ENCODE data around the gene CDH4.

CDH4 gene

GRCh38 chr20:61948586-61949362 is 696.7 kb downstream of the CDH4 start:
- DNase-seq (ENCODE audit: low spot score): no peak

DNA sequence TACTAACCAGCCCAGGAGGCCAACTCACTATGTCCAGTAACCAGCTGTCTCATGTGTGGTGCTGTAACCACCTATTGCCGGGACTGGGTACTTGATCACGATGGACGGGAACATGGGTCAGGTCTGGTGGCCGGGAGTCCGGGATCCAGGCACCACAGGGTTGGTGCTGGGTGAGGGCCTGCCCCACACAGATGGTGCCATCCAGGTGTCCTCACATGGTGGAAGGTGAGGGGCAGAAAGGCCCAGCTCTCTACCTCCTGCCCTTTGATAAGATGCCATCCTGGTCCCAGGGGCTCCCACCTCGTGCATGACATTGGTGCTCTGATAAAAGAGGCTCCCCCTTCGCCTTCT is 697.3 kb downstream of the CDH4 start:
- DNase-seq (ENCODE audit: low spot score): no peak

GRCh38 chr20:61949714-61950640 is 697.9 kb downstream of the CDH4 start:
- no peak for DNase-seq (ENCODE audit: low spot score)

DNA sequence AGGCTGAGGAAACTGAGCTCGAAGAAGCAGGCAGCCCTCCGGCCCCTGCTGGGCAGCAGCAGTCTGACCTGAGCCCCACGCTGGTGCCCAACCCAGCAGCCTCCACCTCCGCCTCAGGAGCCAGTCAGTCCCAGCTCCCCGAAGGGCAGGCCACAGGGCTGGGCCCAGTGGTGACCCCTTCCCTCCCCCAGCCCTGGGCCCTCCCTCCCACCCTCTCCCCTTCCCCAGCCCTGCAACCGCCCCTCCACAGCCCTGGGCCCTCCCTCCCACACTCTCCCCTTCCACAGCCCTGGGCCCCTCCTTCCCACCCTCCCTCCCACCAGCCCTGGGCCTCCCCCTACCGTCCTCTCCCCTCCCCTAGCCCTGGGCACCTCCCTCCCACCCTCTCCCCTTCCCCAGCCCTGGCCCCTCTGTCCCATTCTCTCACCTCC is 698.6 kb downstream of the CDH4 start:
- DNase-seq (ENCODE audit: low spot score): no peak

DNA sequence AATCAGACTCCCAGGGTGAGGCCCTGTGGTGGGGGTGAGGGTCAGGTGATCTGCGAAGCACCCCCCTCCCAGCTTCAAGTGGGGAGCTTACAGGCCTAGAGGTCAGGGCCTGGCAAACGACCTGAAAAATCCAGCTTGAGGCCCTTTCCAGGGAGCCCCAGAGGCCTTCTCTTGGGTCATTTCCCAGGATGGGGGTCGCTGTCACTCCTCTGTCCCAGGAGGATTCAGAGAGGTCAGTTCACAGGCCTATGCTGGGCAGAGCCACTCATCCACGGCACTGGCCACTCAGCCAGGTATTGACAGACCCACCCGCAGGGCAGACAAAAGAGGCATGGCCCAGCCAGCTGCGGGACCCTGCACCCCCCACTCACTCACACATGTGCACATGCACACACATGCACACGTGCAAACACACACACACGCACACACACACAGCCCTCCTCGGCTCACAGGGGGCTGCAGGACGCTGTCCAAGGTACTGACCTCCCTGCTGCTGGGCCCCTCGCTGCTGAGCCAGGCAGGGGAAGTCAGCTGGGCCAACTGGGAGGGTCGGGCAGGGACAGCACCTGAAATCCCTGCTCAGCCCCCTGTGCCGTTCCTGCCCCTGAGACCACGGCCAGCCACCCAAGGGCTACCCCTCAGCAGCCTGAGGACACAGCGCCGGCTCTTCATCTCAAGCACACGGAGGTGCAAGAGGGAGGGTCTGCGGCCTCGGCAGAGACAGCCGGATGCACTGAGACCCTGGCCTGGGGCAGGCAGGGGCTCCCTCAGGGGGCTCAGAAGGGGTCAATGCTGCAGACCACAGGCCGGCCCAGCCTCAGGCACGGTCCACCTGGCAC is 699.9 kb downstream of the CDH4 start:
- no peak for DNase-seq (ENCODE audit: low spot score)

- DNase-seq (ENCODE audit: low spot score): no peak
These were observed 701.3 kb downstream of the CDH4 start for GRCh38 chr20:61953037-61954021.

DNA sequence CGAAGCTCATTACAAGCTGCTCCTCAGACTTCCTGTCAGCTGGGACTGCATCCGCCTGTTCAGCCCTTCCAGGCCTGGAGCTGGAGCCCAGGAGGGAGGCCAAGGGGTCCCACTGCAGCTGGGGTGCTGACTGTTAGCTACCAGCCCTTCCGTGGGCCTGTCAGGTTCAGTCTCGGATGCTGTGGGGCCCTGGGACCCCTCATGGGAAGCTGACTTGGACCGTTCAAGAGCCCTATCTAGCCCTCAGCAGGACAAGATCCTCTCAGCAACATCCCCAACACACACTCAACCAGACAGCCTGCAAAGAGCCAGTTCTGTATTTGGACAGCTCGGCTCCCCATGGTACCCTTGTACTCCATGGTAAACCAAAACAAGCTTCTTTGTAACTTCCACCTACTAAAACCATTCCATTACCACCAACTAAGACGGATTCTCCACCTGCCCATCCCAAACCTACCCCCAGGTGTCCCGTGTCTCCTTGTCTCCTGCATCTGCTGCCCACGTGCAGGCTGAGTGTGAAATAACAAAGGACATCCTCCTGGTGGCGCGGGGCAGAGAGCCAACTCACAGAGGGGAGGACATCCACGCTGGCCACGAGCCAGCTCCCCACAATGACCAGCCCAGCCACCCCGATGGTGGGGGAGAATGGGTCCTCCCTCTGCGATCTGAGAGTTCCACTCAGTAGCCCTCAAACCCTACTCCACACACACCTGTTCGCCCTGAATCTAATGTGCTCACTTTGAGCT is 702.4 kb downstream of the CDH4 start:
- no peak for DNase-seq (ENCODE audit: low spot score)

DNA sequence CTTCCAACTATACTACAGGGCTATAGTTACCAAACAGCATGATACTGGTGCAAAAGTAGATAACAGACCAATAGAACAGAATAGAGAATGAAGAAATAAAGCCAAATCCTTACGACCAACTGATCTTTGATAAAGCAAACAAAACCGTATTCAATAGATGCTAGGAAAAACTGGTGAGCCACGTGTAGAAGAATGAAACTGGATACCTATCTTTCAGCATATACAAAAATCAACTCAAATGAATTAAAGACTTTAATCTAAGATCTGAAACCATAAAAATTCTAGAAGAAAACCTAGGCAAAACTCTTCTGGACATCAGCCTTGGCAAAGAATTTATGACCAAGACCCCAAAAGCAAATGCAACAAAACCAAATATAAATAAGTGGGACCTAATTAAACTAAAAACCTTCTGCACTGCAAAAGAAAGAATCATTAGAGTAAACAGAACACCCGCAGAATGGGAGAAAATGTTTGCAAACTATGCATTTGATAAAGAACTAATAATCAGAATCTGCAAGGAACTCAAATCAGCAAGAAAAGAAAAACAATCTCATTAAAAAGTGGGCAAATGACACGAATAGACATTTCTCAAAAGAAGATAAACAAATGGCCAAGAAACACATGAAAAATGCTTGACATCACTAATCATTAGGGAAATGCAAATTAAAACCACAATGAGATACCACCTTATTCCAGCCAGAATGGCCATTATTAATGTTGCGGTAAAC is 703.8 kb downstream of the CDH4 start:
- no peak for DNase-seq (ENCODE audit: low spot score)

- DNase-seq (ENCODE audit: low spot score): no peak
These were observed 704.6 kb downstream of the CDH4 start for GRCh38 chr20:61956396-61957342.

GRCh38 chr20:61957961-61958715 is 706.1 kb downstream of the CDH4 start:
- DNase-seq (ENCODE audit: low spot score): no peak

DNA sequence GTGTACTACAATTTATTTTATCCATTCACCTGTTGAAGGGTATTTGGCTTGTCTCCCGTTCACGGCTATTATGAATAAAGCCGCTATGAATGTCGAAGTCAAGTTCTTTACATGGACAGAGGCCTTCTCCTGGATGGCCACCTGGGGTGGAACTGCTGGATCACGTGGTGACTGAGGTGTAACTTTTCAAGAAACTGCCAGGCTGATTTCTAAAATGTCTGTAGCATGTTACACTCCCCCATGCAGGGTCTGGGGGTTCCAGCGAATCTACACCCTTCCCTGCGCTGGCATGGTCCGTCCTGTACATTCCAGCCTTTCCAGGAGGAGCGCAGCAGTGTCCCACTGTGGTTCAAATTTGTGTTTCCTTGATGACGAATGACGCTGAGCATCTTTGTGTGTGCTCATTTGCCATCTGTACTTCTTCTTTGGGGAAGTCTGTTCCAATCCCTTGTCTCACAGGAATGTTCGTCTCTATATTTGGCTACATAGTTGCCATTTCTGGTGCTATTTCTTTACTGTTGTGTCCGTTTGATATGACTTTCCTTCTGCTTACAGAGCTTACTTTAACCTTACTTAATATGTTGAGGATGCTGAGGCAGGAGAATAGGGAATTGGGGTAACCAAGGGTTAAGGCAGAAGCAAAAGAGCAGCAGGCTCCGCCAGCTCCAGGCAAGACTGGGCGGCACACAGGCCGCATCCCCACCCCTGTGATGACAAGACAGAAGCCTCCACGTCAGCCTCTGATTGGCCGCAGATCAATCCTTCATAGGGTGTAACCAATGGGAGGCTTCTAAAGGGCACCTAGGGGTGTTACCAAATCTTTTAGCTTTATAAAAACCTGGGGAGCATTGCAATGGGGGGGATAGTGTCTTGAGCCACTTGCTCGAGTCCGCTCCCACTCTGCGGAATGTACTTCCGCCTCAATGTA is 707.0 kb downstream of the CDH4 start:
- peak; percentile 51 for DNase-seq (ENCODE audit: low spot score)

- no peak for DNase-seq (ENCODE audit: low spot score)
These were observed 708.8 kb downstream of the CDH4 start for GRCh38 chr20:61960836-61961235.

DNA sequence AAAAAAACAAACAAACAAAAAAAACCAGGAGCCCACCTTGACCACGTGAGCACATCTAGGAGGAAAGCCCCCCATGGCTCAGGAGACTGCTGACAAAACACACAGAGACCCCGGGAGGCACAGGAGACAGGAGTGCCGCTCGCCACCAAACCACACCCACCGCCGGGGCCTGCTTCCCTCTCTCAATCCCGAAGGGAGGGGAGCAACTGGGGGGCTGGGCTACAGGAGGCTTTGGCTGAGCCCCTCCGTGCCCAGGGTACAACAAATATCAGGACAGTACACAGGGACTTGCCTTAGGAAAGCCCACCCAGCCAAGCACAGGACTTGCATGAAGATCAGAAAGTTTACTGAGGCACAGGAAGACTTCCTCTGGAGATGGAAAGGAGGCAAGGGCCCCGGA is 711.1 kb downstream of the CDH4 start:
- DNase-seq (ENCODE audit: low spot score): no peak

DNA sequence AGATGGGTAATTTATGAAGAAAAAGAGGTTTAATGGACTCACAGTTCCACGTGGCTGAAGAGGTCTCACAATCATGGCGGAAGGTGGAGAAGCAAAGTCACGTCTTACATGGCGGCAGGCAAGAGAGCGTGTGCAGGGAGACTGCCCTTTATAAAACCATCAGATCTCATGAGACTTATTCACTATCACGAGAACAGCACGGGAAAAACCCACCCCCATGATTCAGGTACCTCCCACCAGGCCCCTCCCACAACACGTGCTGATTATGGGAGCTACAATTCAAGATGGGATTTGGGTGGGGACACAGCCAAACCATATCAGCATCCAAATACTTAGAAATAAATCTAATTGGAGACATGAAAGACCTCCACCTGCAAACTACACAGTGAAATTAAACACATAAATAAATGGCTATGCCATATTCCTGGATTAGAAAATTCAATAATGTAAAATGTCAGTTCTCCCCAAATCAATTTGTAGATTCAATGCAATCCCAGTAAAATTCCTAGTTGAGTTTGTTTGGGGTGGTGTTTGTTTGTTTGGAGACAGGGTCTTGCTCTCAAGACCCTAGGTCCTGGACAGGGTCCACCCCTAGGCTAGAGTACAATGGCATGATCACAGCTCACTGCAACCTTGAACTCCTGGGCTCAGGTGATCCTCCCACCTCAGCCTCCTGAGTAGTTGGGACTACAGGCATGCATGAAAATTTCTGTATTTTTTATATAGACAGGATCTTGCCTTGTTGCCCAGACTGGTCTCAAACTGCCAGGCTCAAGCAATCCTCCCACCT is 712.0 kb downstream of the CDH4 start:
- no peak for DNase-seq (ENCODE audit: low spot score)

DNA sequence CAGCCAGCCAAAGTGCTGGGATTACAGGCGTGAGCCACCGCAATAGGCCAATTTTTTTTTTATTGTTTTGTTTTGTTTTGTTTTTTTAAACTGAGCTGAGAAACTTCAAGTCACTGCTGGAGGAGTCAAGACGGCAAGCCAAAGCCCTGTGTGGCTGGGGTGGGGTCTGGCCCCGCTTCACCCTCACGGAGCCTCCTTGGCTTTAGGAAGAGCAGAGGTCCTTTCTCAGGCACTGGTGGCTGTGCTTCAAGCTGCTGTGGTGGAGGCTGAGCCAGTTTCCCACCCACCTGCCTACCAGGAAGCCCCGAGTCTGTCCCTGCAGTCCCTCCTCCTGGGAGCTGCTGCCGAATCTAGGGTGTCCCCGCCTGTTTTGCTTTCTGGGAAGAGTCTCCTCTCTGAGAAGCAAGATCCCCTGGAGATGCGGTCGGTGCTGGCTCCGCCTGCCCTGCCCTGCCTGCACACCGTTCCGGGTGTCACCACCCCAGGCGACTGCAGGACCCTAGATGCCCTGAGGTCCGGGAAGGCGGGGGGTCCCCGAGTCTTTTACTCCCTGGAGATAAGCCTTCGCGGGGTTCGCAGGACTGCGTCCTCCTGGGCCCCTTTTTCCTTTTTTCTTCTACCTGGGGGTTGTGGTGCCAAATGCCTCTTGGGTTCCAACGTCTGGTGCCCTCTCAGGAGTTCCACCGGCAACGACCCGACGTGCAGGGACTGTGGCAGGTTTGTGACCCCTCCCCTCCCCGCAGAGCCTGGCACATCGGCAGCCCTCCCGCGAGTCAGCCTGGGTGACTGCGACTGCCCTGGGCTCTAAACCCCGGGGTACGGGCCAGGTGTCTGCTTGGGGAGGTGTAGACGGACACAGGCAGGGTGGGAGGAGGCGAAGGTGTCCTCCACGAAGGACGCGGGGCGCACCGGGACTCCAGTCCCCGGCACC is 712.9 kb downstream of the CDH4 start:
- DNase-seq (ENCODE audit: low spot score): peak; percentile 26
